Esophagus muscularis mucosa (tissue), 4 donors: ENCODE results near the gene EI24.

Experiments
- EP300 ChIP-seq: sonication (generic); formaldehyde crosslinking; IDR thresholded peaks from one replicate; pipeline ENCODE4 v1.6.1; 2017; ENCODE audit warnings: antibody characterized with exemption
- POLR2A ChIP-seq: fragments of 450-650 bp; IDR thresholded peaks from one replicate; pipeline ENCODE4 v1.6.1; 2017; ENCODE audit warnings: antibody characterized with exemption, moderate library complexity, mild to moderate bottlenecking, low read depth
- TF ChIP-seq, protein P1 (sequence below), 3 experiments: fragments of 200-600 bp in 2 of 3; fragments of 450-650 bp in 1 of 3; sonication (generic) in 2 of 3; IDR thresholded peaks; one replicate each; pipeline ENCODE4 v1.5.1; 2017 to 2019; ENCODE audit warnings: antibody characterized with exemption in 3 of 3, mild to moderate bottlenecking in 2 of 3, moderate library complexity in 1 of 3

DNA sequence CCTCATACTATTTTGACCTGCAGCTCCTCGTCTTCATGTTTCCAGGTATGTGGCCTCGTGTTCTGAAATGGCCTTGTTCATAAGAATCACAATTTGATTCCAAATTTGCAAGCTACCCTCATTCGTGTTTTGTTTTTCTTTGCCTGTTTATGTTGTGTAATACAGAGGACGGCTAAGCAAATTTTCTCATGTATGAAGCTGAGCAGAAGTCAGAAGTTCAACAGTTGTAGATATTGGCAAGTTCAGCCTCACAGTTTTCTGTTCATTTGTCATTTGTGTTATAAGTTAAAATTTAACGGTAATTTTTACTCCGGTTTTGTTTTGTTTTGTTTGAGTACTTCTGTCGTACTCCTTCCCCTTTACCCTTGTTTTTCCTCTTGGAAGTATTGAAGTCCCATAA is 40.3 kb downstream of the EI24 start:
- TF ChIP-seq, protein P1, sequence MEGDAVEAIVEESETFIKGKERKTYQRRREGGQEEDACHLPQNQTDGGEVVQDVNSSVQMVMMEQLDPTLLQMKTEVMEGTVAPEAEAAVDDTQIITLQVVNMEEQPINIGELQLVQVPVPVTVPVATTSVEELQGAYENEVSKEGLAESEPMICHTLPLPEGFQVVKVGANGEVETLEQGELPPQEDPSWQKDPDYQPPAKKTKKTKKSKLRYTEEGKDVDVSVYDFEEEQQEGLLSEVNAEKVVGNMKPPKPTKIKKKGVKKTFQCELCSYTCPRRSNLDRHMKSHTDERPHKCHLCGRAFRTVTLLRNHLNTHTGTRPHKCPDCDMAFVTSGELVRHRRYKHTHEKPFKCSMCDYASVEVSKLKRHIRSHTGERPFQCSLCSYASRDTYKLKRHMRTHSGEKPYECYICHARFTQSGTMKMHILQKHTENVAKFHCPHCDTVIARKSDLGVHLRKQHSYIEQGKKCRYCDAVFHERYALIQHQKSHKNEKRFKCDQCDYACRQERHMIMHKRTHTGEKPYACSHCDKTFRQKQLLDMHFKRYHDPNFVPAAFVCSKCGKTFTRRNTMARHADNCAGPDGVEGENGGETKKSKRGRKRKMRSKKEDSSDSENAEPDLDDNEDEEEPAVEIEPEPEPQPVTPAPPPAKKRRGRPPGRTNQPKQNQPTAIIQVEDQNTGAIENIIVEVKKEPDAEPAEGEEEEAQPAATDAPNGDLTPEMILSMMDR (IDR thresholded peaks at IDR 0.05) = no peak
- TF ChIP-seq EP300 = no peak
- TF ChIP-seq POLR2A = no peak
